Mesenchymal stem cell (in vitro differentiated cells and primary cell): ENCODE data around the gene TBCD.

Source experiments
- DNase-seq: peaks from one replicate; pipeline ENCODE4 v3.0.0-alpha.2; 2013
- H2AFZ ChIP-seq: one replicate; pipeline ENCODE4 v1.6.1; 2013; ENCODE audit warnings: low read depth, mild to moderate bottlenecking, control low read depth, inconsistent platforms, low read length, moderate library complexity
- H2AK5ac ChIP-seq: 2 replicates; pipeline ENCODE4 v1.6.1; 2013; ENCODE audit warnings: low read length, moderate library complexity, mild to moderate bottlenecking, inconsistent platforms; ENCODE audit not compliant: severe bottlenecking
- H2BK120ac ChIP-seq: one replicate; pipeline ENCODE4 v1.6.1; 2013; ENCODE audit warnings: low read depth, mild to moderate bottlenecking, inconsistent platforms, low read length, moderate library complexity
- H2BK12ac ChIP-seq, 2 experiments: one replicate each; pipeline ENCODE4 v1.6.1; 2013; ENCODE audit warnings: inconsistent platforms in 2 of 2, low read length in 2 of 2, mild to moderate bottlenecking in 2 of 2, moderate library complexity in 2 of 2, control low read depth in 1 of 2
- H2BK15ac ChIP-seq: one replicate; pipeline ENCODE4 v1.6.1; 2013; ENCODE audit warnings: mild to moderate bottlenecking, low read depth, inconsistent platforms; ENCODE audit not compliant: poor library complexity, severe bottlenecking
- H2BK5ac ChIP-seq: 2 replicates; pipeline ENCODE4 v1.6.1; 2013; ENCODE audit warnings: low read depth, mild to moderate bottlenecking, low read length, control low read depth, inconsistent platforms; ENCODE audit not compliant: poor library complexity, severe bottlenecking
- H3K14ac ChIP-seq, 2 experiments: one replicate each; pipeline ENCODE4 v1.6.1; 2013; ENCODE audit warnings: inconsistent platforms in 2 of 2, low read length in 2 of 2, control low read depth in 1 of 2, mild to moderate bottlenecking in 1 of 2, moderate library complexity in 1 of 2
- H3K18ac ChIP-seq, 2 experiments: one replicate each; pipeline ENCODE4 v1.6.1; 2013; ENCODE audit warnings: inconsistent platforms in 2 of 2, low read length in 2 of 2, control low read depth in 1 of 2, low read depth in 1 of 2, mild to moderate bottlenecking in 1 of 2
- H3K23ac ChIP-seq, 2 experiments: one replicate each; pipeline ENCODE4 v1.6.1; 2013; ENCODE audit warnings: inconsistent platforms in 2 of 2, low read length in 2 of 2, mild to moderate bottlenecking in 2 of 2, moderate library complexity in 2 of 2, control low read depth in 1 of 2
- H3K27ac ChIP-seq: 2 replicates; pipeline ENCODE4 v1.5.1; 2013; ENCODE audit warnings: mild to moderate bottlenecking, moderate library complexity, low read length, control low read depth, inconsistent platforms; ENCODE audit not compliant: poor library complexity, severe bottlenecking
- H3K27me3 ChIP-seq, 2 experiments: 2 replicates each; pipeline versions ENCODE4 v1.6.1 to v1.7.0; 2013; ENCODE audit warnings: low read length in 2 of 2, mild to moderate bottlenecking in 2 of 2, moderate library complexity in 2 of 2, control low read depth in 1 of 2, inconsistent platforms in 1 of 2; ENCODE audit not compliant: control insufficient read depth in 1 of 2, insufficient read depth in 1 of 2
- H3K36me3 ChIP-seq, 2 experiments: 2 replicates each; pipeline versions ENCODE4 v1.6.1 to v1.7.0; 2013; ENCODE audit warnings: low read length in 2 of 2, control low read depth in 1 of 2, inconsistent platforms in 1 of 2, low read depth in 1 of 2, mild to moderate bottlenecking in 1 of 2; ENCODE audit not compliant: insufficient read depth in 2 of 2, control insufficient read depth in 1 of 2
- H3K4ac ChIP-seq, 2 experiments: one replicate each; pipeline ENCODE4 v1.6.1; 2013; ENCODE audit warnings: inconsistent platforms in 2 of 2, low read length in 2 of 2, mild to moderate bottlenecking in 2 of 2, moderate library complexity in 2 of 2, control low read depth in 1 of 2, low read depth in 1 of 2
- H3K4me1 ChIP-seq: 2 replicates; pipeline ENCODE4 v1.6.1; 2013; ENCODE audit warnings: low read depth, low read length, control low read depth; ENCODE audit not compliant: control insufficient read depth, insufficient read depth
- H3K4me2 ChIP-seq: 2 replicates; pipeline ENCODE4 v1.6.1; 2013; ENCODE audit warnings: low read length, mild to moderate bottlenecking, inconsistent platforms; ENCODE audit not compliant: poor library complexity, severe bottlenecking
- H3K4me3 ChIP-seq, 2 experiments: 2 replicates each; pipeline versions ENCODE4 v1.5.1 to v1.7.0; 2013; ENCODE audit warnings: low read length in 2 of 2, mild to moderate bottlenecking in 2 of 2, control low read depth in 1 of 2, low read depth in 1 of 2; ENCODE audit not compliant: insufficient read depth in 1 of 2
- H3K79me1 ChIP-seq: replicated peaks from 2 replicates; pipeline ENCODE4 v1.6.1; 2013; ENCODE audit warnings: mild to moderate bottlenecking, control low read depth, low read length, inconsistent platforms; ENCODE audit not compliant: poor library complexity, severe bottlenecking
- H3K9ac ChIP-seq: 2 replicates; pipeline ENCODE4 v1.7.0; 2013; ENCODE audit warnings: mild to moderate bottlenecking, low read length, moderate library complexity
- H3K9me3 ChIP-seq: 2 replicates; pipeline ENCODE4 v1.7.0; 2013; ENCODE audit warnings: mild to moderate bottlenecking, low read length; ENCODE audit not compliant: control insufficient read depth
- H4K8ac ChIP-seq: one replicate; pipeline ENCODE4 v1.6.1; 2013; ENCODE audit warnings: inconsistent platforms, mild to moderate bottlenecking, low read length, moderate library complexity
- H4K91ac ChIP-seq: one replicate; pipeline ENCODE4 v1.6.1; 2013; ENCODE audit warnings: mild to moderate bottlenecking, low read length, inconsistent platforms
- WGBS: methylation state at CpG from one replicate; pipeline ENCODE4 v1.1.7; 2013; ENCODE audit warnings: mixed read lengths; 5-methylcytosine and 5-hydroxymethylcytosine counted together

The TBCD gene

GRCh38 chr17:82979718-82980117 lies 227.9 kb downstream of the TBCD start:
- H3K9me3 ChIP-seq: no peaks in the 10 kb centered on the region
- H2AFZ ChIP-seq: no peak overlapping the region
- WGBS: no CpG with 5 or more reads among the region's 1 CpG
- H3K4me1 ChIP-seq: peaks cover 3% of the 10 kb centered on the region
- no peak overlapping the region for H3K4me3 ChIP-seq
- no peak overlapping the region for H3K23ac ChIP-seq
- no peaks in the 10 kb centered on the region for H3K27me3 ChIP-seq
- no peak overlapping the region for H2BK15ac ChIP-seq
- H2BK5ac ChIP-seq: no peak overlapping the region
- no peak overlapping the region for H2BK12ac ChIP-seq
- H4K91ac ChIP-seq: no peak overlapping the region
- no peaks in the 10 kb centered on the region for H3K79me1 ChIP-seq
- H4K8ac ChIP-seq: no peak overlapping the region
- no peak overlapping the region for H2BK120ac ChIP-seq
- no peak overlapping the region for H3K18ac ChIP-seq
- DNase-seq: no peak
- H2AK5ac ChIP-seq: no peak overlapping the region
- H3K4ac ChIP-seq: no peak overlapping the region
- no peaks in the 10 kb centered on the region for H3K36me3 ChIP-seq
- no peak overlapping the region for H3K14ac ChIP-seq
- no peak overlapping the region for H3K9ac ChIP-seq
- H3K27ac ChIP-seq: no peak overlapping the region
- H3K4me2 ChIP-seq: no peak overlapping the region

GRCh38 chr17:82980632-82981031 lies 228.8 kb downstream of the TBCD start:
- Histone ChIP-seq H3K23ac (no peak overlapping the region), H4K8ac (no peak overlapping the region)

GRCh38 chr17:82981141-82981730 lies 229.4 kb downstream of the TBCD start:
- Histone ChIP-seq H3K4ac (no peak overlapping the region), H2AK5ac (no peak overlapping the region), H3K79me1 (no peaks in the 10 kb centered on the region), H3K4me2 (no peak overlapping the region), H3K9ac (no peak overlapping the region), H3K27ac (no peak overlapping the region), H3K36me3 (no peaks in the 10 kb centered on the region), H2BK5ac (no peak overlapping the region), H3K23ac (no peak overlapping the region), H3K18ac (no peak overlapping the region), H2BK12ac (no peak overlapping the region), H3K4me3 (no peak overlapping the region), H2BK15ac (no peak overlapping the region), H3K27me3 (no peaks in the 10 kb centered on the region), H3K14ac (no peak overlapping the region), H3K4me1 (peaks cover 12% of the 10 kb centered on the region), H4K91ac (no peak overlapping the region), H2BK120ac (no peak overlapping the region), H3K9me3 (no peaks in the 10 kb centered on the region), H4K8ac (no peak overlapping the region), H2AFZ (no peak overlapping the region)
- DNase-seq: no peak
- 89% methylated on average over 15 of the region's 15 CpGs for WGBS

More at GRCh38 chr17:82980632-82981031, 228.8 kb downstream of the TBCD start:
- Histone ChIP-seq H2AFZ (no peak overlapping the region), H2BK12ac (no peak overlapping the region), H3K27me3 (no peaks in the 10 kb centered on the region), H3K18ac (no peak overlapping the region), H2AK5ac (no peak overlapping the region), H3K79me1 (no peaks in the 10 kb centered on the region), H3K36me3 (no peaks in the 10 kb centered on the region), H3K4me3 (no peak overlapping the region), H3K9ac (no peak overlapping the region), H3K4ac (no peak overlapping the region), H3K14ac (no peak overlapping the region), H2BK5ac (no peak overlapping the region), H2BK120ac (no peak overlapping the region), H3K4me2 (no peak overlapping the region), H3K9me3 (no peaks in the 10 kb centered on the region), H4K91ac (no peak overlapping the region), H3K4me1 (peaks cover 6% of the 10 kb centered on the region), H3K27ac (no peak overlapping the region), H2BK15ac (no peak overlapping the region)
- WGBS: 82% methylated on average over 8 of the region's 9 CpGs
- no peak for DNase-seq

DNA sequence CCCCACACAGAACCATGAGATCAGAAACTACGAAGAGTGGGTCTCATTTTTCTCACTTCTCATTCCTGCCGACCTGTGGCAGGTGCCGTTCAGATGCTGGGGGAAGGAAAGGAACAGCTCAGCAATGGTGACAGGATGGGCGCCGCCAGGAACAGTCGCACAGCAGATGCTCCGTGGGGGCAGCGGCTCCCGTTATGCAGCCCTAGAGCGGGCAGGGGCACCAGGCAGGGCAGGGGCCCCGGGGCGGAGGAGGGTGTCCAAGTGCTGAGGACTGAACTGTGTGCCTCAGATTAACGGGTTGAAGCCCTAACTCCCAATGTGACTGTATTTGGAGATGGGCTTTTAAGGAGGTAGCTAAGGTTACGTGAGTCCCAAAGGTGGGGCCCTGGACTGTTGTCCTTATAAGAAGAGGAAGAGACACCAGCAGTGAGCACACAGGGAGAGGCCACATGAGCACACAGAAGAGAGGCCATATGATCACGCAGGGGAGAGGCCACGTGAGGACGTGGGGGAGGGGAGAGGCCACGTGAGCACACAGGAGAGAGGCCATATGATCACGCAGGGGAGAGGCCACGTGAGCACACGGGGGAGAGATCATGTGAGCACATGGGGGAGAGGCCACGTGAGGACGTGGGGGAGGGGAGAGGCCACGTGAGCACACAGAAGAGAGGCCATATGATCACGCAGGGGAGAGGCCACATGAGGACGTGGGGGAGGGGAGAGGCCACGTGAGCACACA lies 231.8 kb downstream of the TBCD start:
- WGBS: 93% methylated on average over 27 of the region's 27 CpGs

More for the DNA sequence above, 231.8 kb downstream of the TBCD start:
- DNase-seq: no peak
- H2AK5ac ChIP-seq: no peak overlapping the region
- no peak overlapping the region for H2BK5ac ChIP-seq
- H4K8ac ChIP-seq: no peak overlapping the region
- no peak overlapping the region for H3K4me2 ChIP-seq
- no peak overlapping the region for H2AFZ ChIP-seq
- no peak overlapping the region for H3K9ac ChIP-seq
- H3K4me1 ChIP-seq: peaks cover 14% of the 10 kb centered on the region
- H3K14ac ChIP-seq: no peak overlapping the region
- peaks cover 3% of the 10 kb centered on the region for H3K9me3 ChIP-seq
- H3K27ac ChIP-seq: no peak overlapping the region
- H3K18ac ChIP-seq: no peak overlapping the region
- H3K27me3 ChIP-seq: no peaks in the 10 kb centered on the region
- no peak overlapping the region for H3K23ac ChIP-seq
- H3K4me3 ChIP-seq: no peak overlapping the region
- H4K91ac ChIP-seq: no peak overlapping the region
- no peaks in the 10 kb centered on the region for H3K36me3 ChIP-seq
- no peak overlapping the region for H2BK12ac ChIP-seq
- no peak overlapping the region for H2BK15ac ChIP-seq
- H2BK120ac ChIP-seq: no peak overlapping the region
- H3K4ac ChIP-seq: no peak overlapping the region
- no peaks in the 10 kb centered on the region for H3K79me1 ChIP-seq
